ENCODE measurements around the gene ROCK2. TPM values are rescaled to one million over a fixed set of nuclear protein-coding genes. Genes with fewer than 3 reads are reported as not detected.

Gene ROCK2
- total and polyA plus RNA-seq, 2 of the 13 experiments (the other 11 are each of a cell fraction or from before 2014, with no cell fraction given), result 38.1 to 119 TPM

GRCh38 chr2:11354363-11355154 is 10.1 kb upstream of the ROCK2 start (continued):
- TF ChIP-seq MAZ (IDR thresholded peaks at IDR 0.05; ENCODE audit: borderline replicate concordance, low read depth, low read length) (no peak), MAZ (CRISPR knock-in tag; IDR thresholded peaks at IDR 0.05; ENCODE audit: low read depth) (peak; percentile 90), ZNF737 (CRISPR knock-in tag; IDR thresholded peaks at IDR 0.05; ENCODE audit: borderline replicate concordance) (no peak), THRA (CRISPR knock-in tag; IDR thresholded peaks at IDR 0.05; ENCODE audit: borderline replicate concordance) (peak; percentile 97), ZNF720 (CRISPR knock-in tag; IDR thresholded peaks at IDR 0.05) (no peak), ZNF772 (CRISPR knock-in tag; IDR thresholded peaks at IDR 0.05) (peak; percentile 98), BRD4 (CRISPR knock-in tag; IDR thresholded peaks at IDR 0.05) (peak; percentile 93), THYN1 (CRISPR knock-in tag; IDR thresholded peaks at IDR 0.05; ENCODE audit: borderline replicate concordance, low read depth) (no peak), ZNF205 (CRISPR knock-in tag; IDR thresholded peaks at IDR 0.05) (peak; percentile 96), JUND (CRISPR knock-in tag; IDR thresholded peaks at IDR 0.05) (peak; percentile 93), RFXAP (CRISPR knock-in tag; IDR thresholded peaks at IDR 0.05; ENCODE audit: borderline replicate concordance) (peak; percentile 95), ZNF235 (CRISPR knock-in tag; IDR thresholded peaks at IDR 0.05; ENCODE audit: borderline replicate concordance) (0 out of 2 replicates have a peak, but pooled peaks have one; percentile 76), AHR (CRISPR knock-in tag; IDR thresholded peaks at IDR 0.05) (peak; percentile 95), HMG20A (CRISPR knock-in tag; IDR thresholded peaks at IDR 0.05; ENCODE audit: borderline replicate concordance) (peak; percentile 99), RXRB (CRISPR knock-in tag; IDR thresholded peaks at IDR 0.05; ENCODE audit: borderline replicate concordance) (peak; percentile 97), NFE2L1 (CRISPR knock-in tag; IDR thresholded peaks at IDR 0.05; ENCODE audit: borderline replicate concordance) (no peak), ZNF501 (CRISPR knock-in tag; IDR thresholded peaks at IDR 0.05) (0 out of 2 replicates have a peak, but pooled peaks have one; percentile 53), ZNF781 (CRISPR knock-in tag; IDR thresholded peaks at IDR 0.05; ENCODE audit: borderline replicate concordance, not compliant biosample characterization) (no peak), ZIK1 (CRISPR knock-in tag; IDR thresholded peaks at IDR 0.05; ENCODE audit: borderline replicate concordance, low read depth) (peak; percentile 79; the same call in 1 of the 2 replicates), PAF1 (CRISPR knock-in tag; IDR thresholded peaks at IDR 0.05) (peak; percentile 66; the same call in 1 of the 2 replicates), SP4 (CRISPR knock-in tag; IDR thresholded peaks at IDR 0.05) (peak; percentile 84), TFDP2 (CRISPR knock-in tag; IDR thresholded peaks at IDR 0.05) (peak; percentile 86), ZNF550 (CRISPR knock-in tag; IDR thresholded peaks at IDR 0.05; ENCODE audit: borderline replicate concordance) (peak; percentile 9; the same call in 1 of the 2 replicates), SNAPC5 (CRISPR knock-in tag; IDR thresholded peaks at IDR 0.05; ENCODE audit: borderline replicate concordance) (0 out of 2 replicates have a peak, but pooled peaks have one; percentile 85), MED13 (CRISPR knock-in tag; IDR thresholded peaks at IDR 0.05) (peak; percentile 99), SMYD3 (CRISPR knock-in tag; IDR thresholded peaks at IDR 0.05) (peak; percentile 90), ZNF678 (CRISPR knock-in tag; IDR thresholded peaks at IDR 0.05) (no peak), FOXO1 (CRISPR knock-in tag; IDR thresholded peaks at IDR 0.05) (peak; percentile 100), FOXC1 (CRISPR knock-in tag; IDR thresholded peaks at IDR 0.05; ENCODE audit: borderline replicate concordance) (peak; percentile 75; the same call in 1 of the 2 replicates)

All from HepG2 (cell line).